Measurements from ENCODE around the gene PTPRK. TPM values are rescaled to one million over a fixed set of nuclear protein-coding genes. Genes with fewer than 3 reads are reported as not detected.

Gene PTPRK
- total RNA-seq, 4 donors from 2014 or later, result 34.6 to 56.5 (median 47.0) TPM

- H3K36me3 ChIP-seq, result no peaks in the 10 kb centered on the region
- no peaks in the 10 kb centered on the region for H3K4me1 ChIP-seq
- H3K9me3 ChIP-seq, result no peaks in the 10 kb centered on the region
- H3K4me3 ChIP-seq (replicated peaks in 1 of 3), result no peak overlapping the region
- intact Hi-C loops (cut with DNase I), result no loop called here
- DNase-seq, result no peak
- no peaks in the 10 kb centered on the region for H3K27me3 ChIP-seq
- WGBS, 2 donors, result 65 to 68% methylated on average over 1 of the region's 1 CpG
- no peak overlapping the region for H3K27ac ChIP-seq
- TF ChIP-seq CTCF (IDR thresholded peaks at IDR 0.05), result no peak
- TF ChIP-seq POLR2A (IDR thresholded peaks at IDR 0.05), result no peak
Measured at GRCh38 chr6:128161839-128162238, 358.6 kb downstream of the PTPRK start.

- Histone ChIP-seq H3K9me3 (no peaks in the 10 kb centered on the region), H3K4me1 (no peaks in the 10 kb centered on the region), H3K27me3 (no peaks in the 10 kb centered on the region), H3K36me3 (no peaks in the 10 kb centered on the region), H3K4me3 (replicated peaks in 1 of 3) (no peak overlapping the region), H3K27ac (no peak overlapping the region)
- 74 to 76% methylated on average over 1 of the region's 1 CpG for WGBS, 2 donors
- intact Hi-C loops (cut with DNase I), result no loop called here
- TF ChIP-seq CTCF (IDR thresholded peaks at IDR 0.05) (no peak), POLR2A (IDR thresholded peaks at IDR 0.05) (no peak)
- no peak for DNase-seq
Measured at GRCh38 chr6:128161263-128161662, 359.1 kb downstream of the PTPRK start.

GRCh38 chr6:128158496-128158895 lies 361.9 kb downstream of the PTPRK start:
- 79 to 83% methylated on average over 4 of the region's 4 CpGs for WGBS, 2 donors
- no peak overlapping the region for H3K27ac ChIP-seq
- intact Hi-C loops (cut with DNase I), result no loop called here
- DNase-seq, result no peak
- H3K9me3 ChIP-seq, result no peaks in the 10 kb centered on the region
- H3K36me3 ChIP-seq, result no peaks in the 10 kb centered on the region
- TF ChIP-seq POLR2A (IDR thresholded peaks at IDR 0.05) (no peak), CTCF (IDR thresholded peaks at IDR 0.05) (no peak)
- no peak overlapping the region for H3K4me3 ChIP-seq (replicated peaks in 1 of 3)
- no peaks in the 10 kb centered on the region for H3K27me3 ChIP-seq
- no peaks in the 10 kb centered on the region for H3K4me1 ChIP-seq

GRCh38 chr6:128156321-128157111 lies 363.9 kb downstream of the PTPRK start:
- DNase-seq, result no peak
- no peak overlapping the region for H3K4me3 ChIP-seq (replicated peaks in 1 of 3)
- no peak overlapping the region for H3K27ac ChIP-seq
- 96% methylated on average over 4 of the region's 4 CpGs for WGBS, 2 donors
- H3K27me3 ChIP-seq, result no peaks in the 10 kb centered on the region
- no peaks in the 10 kb centered on the region for H3K4me1 ChIP-seq
- H3K36me3 ChIP-seq, result no peaks in the 10 kb centered on the region
- H3K9me3 ChIP-seq, result no peaks in the 10 kb centered on the region
- TF ChIP-seq POLR2A (IDR thresholded peaks at IDR 0.05) (no peak), CTCF (IDR thresholded peaks at IDR 0.05) (no peak)
- intact Hi-C loops (cut with DNase I), result no loop called here

GRCh38 chr6:128155826-128156225 lies 364.6 kb downstream of the PTPRK start:
- Histone ChIP-seq H3K9me3 (no peaks in the 10 kb centered on the region), H3K36me3 (no peaks in the 10 kb centered on the region), H3K27ac (no peak overlapping the region), H3K4me3 (replicated peaks in 1 of 3) (no peak overlapping the region), H3K27me3 (no peaks in the 10 kb centered on the region), H3K4me1 (no peaks in the 10 kb centered on the region)
- intact Hi-C loops (cut with DNase I), result no loop called here
- TF ChIP-seq CTCF (IDR thresholded peaks at IDR 0.05), result no peak
- TF ChIP-seq POLR2A (IDR thresholded peaks at IDR 0.05), result no peak
- 98% methylated on average over 1 of the region's 1 CpG for WGBS, 2 donors
- no peak for DNase-seq

Data from thyroid gland (tissue), 4 donors.